ENCODE data around the gene WDR73.
"Not testable (repeated sequence)": the region's sequence is repeated elsewhere in the genome, so short reads cannot be mapped to it uniquely, and the experiment has no call there.

Gene WDR73

GRCh38 chr15:84649706-84650105 is 4.4 kb downstream of the WDR73 start:
- Histone ChIP-seq H3K27ac (no peak overlapping the region), H3K36me3 (ENCODE audit: insufficient read depth, low read length) (peaks cover 69% of the 10 kb centered on the region), H3K9me3 (ENCODE audit: low read depth, low read length) (no peaks in the 10 kb centered on the region), H3K9ac (ENCODE audit: insufficient read length) (no peak overlapping the region), H3K4me3 (no peak overlapping the region)
- TF ChIP-seq POLR2AphosphoS5 (IDR thresholded peaks at IDR 0.05; ENCODE audit: borderline replicate concordance, low read depth, low read length) = no peak
- no peak for TF ChIP-seq EZH2 (IDR thresholded peaks at IDR 0.05)
- no peak for TF ChIP-seq FOXP2 (optimal IDR thresholded peaks at IDR 0.05; ENCODE audit: control extremely low read depth, extremely low read length, insufficient read depth)
- DNase-seq (ENCODE audit: low read depth, low spot score) = no peak

DNA sequence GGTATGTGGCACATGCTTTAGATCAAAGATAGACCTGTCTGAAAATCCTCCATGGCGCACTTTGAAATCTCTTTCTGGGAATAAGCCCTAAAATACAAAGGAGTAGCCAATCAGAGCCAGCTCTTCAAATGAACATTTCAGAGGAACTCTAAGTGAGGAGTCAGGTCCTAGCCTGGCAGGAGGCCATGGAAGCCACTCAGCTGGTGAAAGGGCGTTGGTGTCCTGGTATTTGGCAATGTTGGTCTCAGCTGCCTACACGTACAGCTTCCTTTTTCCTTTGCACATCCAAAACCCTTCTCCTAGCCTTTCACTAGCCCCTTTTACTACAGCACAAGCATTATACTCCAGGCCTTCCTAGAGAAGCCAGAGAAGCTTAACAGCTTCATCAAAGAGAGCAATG is 5.5 kb downstream of the WDR73 start:
- Histone ChIP-seq H3K27ac (no peak overlapping the region), H3K36me3 (ENCODE audit: insufficient read depth, low read length) (peaks cover 75% of the 10 kb centered on the region)

DNA sequence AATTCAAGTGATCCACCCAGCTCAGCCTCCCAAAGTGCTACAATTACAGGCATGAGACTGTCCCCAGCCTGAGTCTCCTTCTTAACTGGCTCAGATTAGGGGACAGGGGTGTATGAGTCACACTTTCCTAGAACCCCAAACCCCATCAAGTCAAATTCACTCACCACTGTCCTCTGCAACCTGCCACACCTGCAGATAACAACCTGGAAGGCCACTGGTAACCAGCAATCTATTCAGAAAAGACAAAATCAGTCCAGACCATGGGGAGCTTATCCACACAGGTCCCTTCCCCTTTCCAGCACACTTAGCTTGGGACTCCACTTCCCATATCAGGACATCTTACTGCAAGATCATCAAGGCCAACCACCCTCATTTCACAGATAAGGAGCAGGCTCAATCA is 6.4 kb downstream of the WDR73 start:
- H3K9ac ChIP-seq (ENCODE audit: insufficient read length) = no peak overlapping the region
- TF ChIP-seq POLR2AphosphoS5 (IDR thresholded peaks at IDR 0.05; ENCODE audit: borderline replicate concordance, low read depth, low read length) (no peak), EZH2 (IDR thresholded peaks at IDR 0.05) (no peak), FOXP2 (optimal IDR thresholded peaks at IDR 0.05; ENCODE audit: control extremely low read depth, extremely low read length, insufficient read depth) (no peak)
- DNase-seq (ENCODE audit: low read depth, low spot score) = no peak

More for the DNA sequence above, 5.5 kb downstream of the WDR73 start:
- TF ChIP-seq EZH2 (IDR thresholded peaks at IDR 0.05) = no peak
- no peak for TF ChIP-seq POLR2AphosphoS5 (IDR thresholded peaks at IDR 0.05; ENCODE audit: borderline replicate concordance, low read depth, low read length)
- no peak for TF ChIP-seq FOXP2 (optimal IDR thresholded peaks at IDR 0.05; ENCODE audit: control extremely low read depth, extremely low read length, insufficient read depth)
- no peaks in the 10 kb centered on the region for H3K9me3 ChIP-seq (ENCODE audit: low read depth, low read length)
- no peak overlapping the region for H3K4me3 ChIP-seq
- no peak overlapping the region for H3K9ac ChIP-seq (ENCODE audit: insufficient read length)
- DNase-seq (ENCODE audit: low read depth, low spot score) = no peak

GRCh38 chr15:84645997-84646396 is 8.1 kb downstream of the WDR73 start:
- DNase-seq (ENCODE audit: low read depth, low spot score) = no peak
- Histone ChIP-seq H3K9me3 (ENCODE audit: low read depth, low read length) (no peaks in the 10 kb centered on the region), H3K9ac (ENCODE audit: insufficient read length) (no peak overlapping the region), H3K4me3 (no peak overlapping the region), H3K36me3 (ENCODE audit: insufficient read depth, low read length) (peaks cover 76% of the 10 kb centered on the region), H3K27ac (no peak overlapping the region)
- TF ChIP-seq FOXP2 (optimal IDR thresholded peaks at IDR 0.05; ENCODE audit: control extremely low read depth, extremely low read length, insufficient read depth) (no peak), POLR2AphosphoS5 (IDR thresholded peaks at IDR 0.05; ENCODE audit: borderline replicate concordance, low read depth, low read length) (no peak), EZH2 (IDR thresholded peaks at IDR 0.05) (no peak)

More for the DNA sequence above, 6.4 kb downstream of the WDR73 start:
- H3K36me3 ChIP-seq (ENCODE audit: insufficient read depth, low read length) = peaks cover 80% of the 10 kb centered on the region
- H3K9me3 ChIP-seq (ENCODE audit: low read depth, low read length) = no peaks in the 10 kb centered on the region
- no peak overlapping the region for H3K27ac ChIP-seq
- no peak overlapping the region for H3K4me3 ChIP-seq

DNA sequence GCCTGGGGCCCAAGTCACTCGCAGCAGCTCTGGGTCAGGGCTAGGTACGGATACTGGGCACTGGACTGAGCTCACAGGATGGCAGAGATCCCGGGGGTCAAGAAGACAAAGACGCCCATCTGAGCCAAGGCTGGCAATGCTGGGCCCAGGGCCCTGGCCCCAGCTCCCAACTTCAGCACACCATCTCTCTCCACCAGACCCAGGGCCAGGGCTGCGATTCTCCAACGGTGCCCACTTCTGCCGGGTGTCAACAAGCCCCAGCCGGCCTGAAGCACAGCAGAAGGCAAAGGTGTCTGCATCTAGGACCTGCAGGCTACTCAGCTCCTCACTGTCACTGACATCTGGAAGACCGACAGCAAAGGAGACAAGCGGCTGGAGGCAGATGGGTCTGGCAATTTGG is 8.6 kb downstream of the WDR73 start:
- TF ChIP-seq POLR2AphosphoS5 (IDR thresholded peaks at IDR 0.05; ENCODE audit: borderline replicate concordance, low read depth, low read length) = no peak
- TF ChIP-seq FOXP2 (optimal IDR thresholded peaks at IDR 0.05; ENCODE audit: control extremely low read depth, extremely low read length, insufficient read depth) = no peak
- TF ChIP-seq EZH2 (IDR thresholded peaks at IDR 0.05) = no peak
- no peak overlapping the region for H3K27ac ChIP-seq
- no peak overlapping the region for H3K4me3 ChIP-seq
- peaks cover 78% of the 10 kb centered on the region for H3K36me3 ChIP-seq (ENCODE audit: insufficient read depth, low read length)
- no peak overlapping the region for H3K9ac ChIP-seq (ENCODE audit: insufficient read length)
- no peaks in the 10 kb centered on the region for H3K9me3 ChIP-seq (ENCODE audit: low read depth, low read length)
- DNase-seq (ENCODE audit: low read depth, low spot score) = no peak

DNA sequence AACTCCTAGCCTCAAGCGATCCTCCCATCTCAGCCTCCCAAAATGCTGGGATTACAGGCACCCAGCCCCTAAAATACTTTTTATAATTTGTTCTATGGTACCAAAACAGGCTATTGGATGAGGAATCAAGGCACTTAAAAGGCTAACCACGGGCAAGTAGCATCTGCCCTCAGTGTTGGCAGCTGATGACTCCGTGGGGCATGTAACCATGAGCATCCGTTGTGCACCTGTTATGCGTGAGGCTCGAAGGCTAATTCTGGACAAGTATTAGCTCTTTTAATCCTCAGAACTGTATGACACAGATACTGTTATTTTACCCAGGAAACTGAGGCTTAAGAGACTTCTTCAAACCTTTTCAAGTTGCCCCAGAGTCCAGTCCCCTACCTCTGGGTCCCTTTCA is 10.2 kb downstream of the WDR73 start:
- Histone ChIP-seq H3K9ac (ENCODE audit: insufficient read length) (no peak overlapping the region), H3K36me3 (ENCODE audit: insufficient read depth, low read length) (peaks cover 83% of the 10 kb centered on the region), H3K9me3 (ENCODE audit: low read depth, low read length) (no peaks in the 10 kb centered on the region), H3K27ac (no peak overlapping the region), H3K4me3 (no peak overlapping the region)
- TF ChIP-seq POLR2AphosphoS5 (IDR thresholded peaks at IDR 0.05; ENCODE audit: borderline replicate concordance, low read depth, low read length) (no peak), FOXP2 (optimal IDR thresholded peaks at IDR 0.05; ENCODE audit: control extremely low read depth, extremely low read length, insufficient read depth) (no peak), EZH2 (IDR thresholded peaks at IDR 0.05) (no peak)
- no peak for DNase-seq (ENCODE audit: low read depth, low spot score)

GRCh38 chr15:84642640-84643039 is 11.4 kb downstream of the WDR73 start:
- not testable (repeated sequence) for H3K4me3 ChIP-seq; H3K9ac ChIP-seq (ENCODE audit: insufficient read length); H3K27ac ChIP-seq; H3K9me3 ChIP-seq (ENCODE audit: low read depth, low read length); DNase-seq (ENCODE audit: low read depth, low spot score)
- H3K36me3 ChIP-seq (ENCODE audit: insufficient read depth, low read length) = peaks cover 82% of the 10 kb centered on the region

- not testable (repeated sequence) for H3K9ac ChIP-seq (ENCODE audit: insufficient read length); H3K27ac ChIP-seq
Measured at GRCh38 chr15:84641871-84642270, 12.2 kb downstream of the WDR73 start.

GRCh38 chr15:84638103-84638502 is 16.0 kb downstream of the WDR73 start:
- Histone ChIP-seq H3K9ac (ENCODE audit: insufficient read length) (peak overlapping the region; percentile 71), H3K27ac (peak overlapping the region; percentile 95), H3K36me3 (ENCODE audit: insufficient read depth, low read length) (peaks cover 47% of the 10 kb centered on the region), H3K4me3 (no peak overlapping the region), H3K9me3 (ENCODE audit: low read depth, low read length) (no peaks in the 10 kb centered on the region)
- DNase-seq (ENCODE audit: low read depth, low spot score) = no peak
- no peak; the same call in 1 of the 2 replicates for TF ChIP-seq POLR2AphosphoS5 (IDR thresholded peaks at IDR 0.05; ENCODE audit: borderline replicate concordance, low read depth, low read length)
- no peak for TF ChIP-seq FOXP2 (optimal IDR thresholded peaks at IDR 0.05; ENCODE audit: control extremely low read depth, extremely low read length, insufficient read depth)
- TF ChIP-seq EZH2 (IDR thresholded peaks at IDR 0.05) = no peak

More at GRCh38 chr15:84641871-84642270, 12.2 kb downstream of the WDR73 start:
- not testable (repeated sequence) for H3K4me3 ChIP-seq; DNase-seq (ENCODE audit: low read depth, low spot score); H3K9me3 ChIP-seq (ENCODE audit: low read depth, low read length)
- H3K36me3 ChIP-seq (ENCODE audit: insufficient read depth, low read length) = peaks cover 75% of the 10 kb centered on the region
